ENCODE measurements around the gene GMEB2. TPM values are rescaled to one million over a fixed set of nuclear protein-coding genes. Genes with fewer than 3 reads are reported as not detected.
"Not testable (repeated sequence)": the region's sequence is repeated elsewhere in the genome, so short reads cannot be mapped to it uniquely, and the experiment has no call there.

GMEB2 gene
- total RNA-seq, 3 donors from 2014 or later: 10.3 to 12.8 (median 11.4) TPM

GRCh38 chr20:63560856-63561609, 65.9 kb downstream of the GMEB2 start:
- Histone ChIP-seq H3K4me1 (ENCODE audit: low read depth) (no peaks in the 10 kb centered on the region), H3K9me3 (no peaks in the 10 kb centered on the region), H3K4me3 (no peak overlapping the region), H3K36me3 (ENCODE audit: low read depth) (no peaks in the 10 kb centered on the region)
- intact Hi-C loops (cut with DNase I, micrococcal nuclease): no loop called here
- no peak for ATAC-seq
- DNase-seq: peak in 1 of 3 donors; percentile 53
- TF ChIP-seq CTCF (IDR thresholded peaks at IDR 0.05): no peak

DNA sequence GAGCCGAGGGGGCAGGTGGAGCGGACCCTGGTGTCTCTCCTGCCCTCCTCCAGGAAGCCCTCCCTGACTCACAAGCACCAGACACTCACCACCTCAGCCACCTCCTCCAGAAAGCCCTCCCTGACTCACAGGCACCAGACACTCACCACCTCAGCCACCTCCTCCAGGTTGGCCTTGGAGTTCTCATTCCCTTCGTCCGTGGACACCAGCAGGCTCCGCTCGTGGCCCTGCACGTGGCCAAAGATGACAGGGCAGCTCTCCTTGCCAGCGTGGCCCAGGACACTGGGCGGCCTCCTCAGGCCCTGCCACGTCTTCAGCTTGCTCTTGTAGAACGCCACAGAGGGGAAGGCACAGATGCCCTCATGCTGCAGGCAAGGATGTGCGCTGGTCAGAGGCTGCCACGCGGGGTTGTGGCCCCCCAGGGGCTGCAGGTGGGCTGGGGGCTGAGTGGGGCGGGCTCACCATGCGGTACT, 66.5 kb downstream of the GMEB2 start:
- H3K4me1 ChIP-seq (ENCODE audit: low read depth): no peaks in the 10 kb centered on the region
- no peak for DNase-seq
- intact Hi-C loops (cut with DNase I, micrococcal nuclease): no loop called here

DNA sequence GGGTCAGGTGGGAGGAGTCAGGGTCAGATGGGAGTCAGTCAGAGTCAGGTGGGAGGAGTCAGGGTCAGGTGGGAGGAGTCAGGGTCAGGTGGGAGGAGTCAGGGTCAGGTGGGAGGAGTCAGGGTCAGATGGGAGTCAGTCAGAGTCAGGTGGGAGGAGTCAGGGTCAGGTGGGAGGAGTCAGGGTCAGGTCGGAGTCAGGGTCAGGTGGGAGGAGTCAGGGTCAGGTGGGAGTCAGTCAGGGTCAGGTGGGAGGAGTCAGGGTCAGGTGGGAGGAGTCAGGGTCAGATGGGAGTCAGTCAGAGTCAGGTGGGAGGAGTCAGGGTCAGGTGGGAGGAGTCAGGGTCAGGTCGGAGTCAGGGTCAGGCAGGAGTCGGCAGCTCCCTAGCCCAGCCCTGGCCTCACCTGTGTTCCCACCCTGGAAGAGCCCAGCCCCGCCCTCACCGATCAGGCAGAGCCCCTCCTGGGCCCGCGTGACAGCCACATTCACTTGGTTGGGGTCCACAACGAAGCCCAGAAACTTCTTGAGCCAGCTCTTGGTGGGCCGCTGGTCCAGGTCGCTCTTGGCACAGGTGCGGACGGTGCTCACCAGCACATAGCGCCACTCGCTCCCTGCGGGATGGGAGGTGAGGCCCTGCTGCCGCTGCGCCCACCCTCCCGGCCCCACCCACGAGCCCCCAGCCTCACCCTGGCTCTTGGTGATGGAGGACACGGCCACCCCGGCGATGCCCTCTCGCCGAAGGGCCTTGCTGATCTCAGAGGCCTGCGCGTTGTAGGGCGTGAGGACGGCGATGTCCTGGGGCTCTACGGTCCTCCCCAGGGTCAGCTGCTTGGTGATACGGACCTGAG, 67.2 kb downstream of the GMEB2 start:
- H3K4me1 ChIP-seq (ENCODE audit: low read depth); H3K36me3 ChIP-seq (ENCODE audit: low read depth); ATAC-seq; H3K9me3 ChIP-seq; DNase-seq; H3K4me3 ChIP-seq; intact Hi-C loops (cut with DNase I, micrococcal nuclease): not testable (repeated sequence)

More for the DNA sequence above, 66.5 kb downstream of the GMEB2 start:
- no peak overlapping the region for H3K4me3 ChIP-seq
- TF ChIP-seq CTCF (IDR thresholded peaks at IDR 0.05): no peak
- no peak for ATAC-seq
- H3K9me3 ChIP-seq: no peaks in the 10 kb centered on the region
- no peaks in the 10 kb centered on the region for H3K36me3 ChIP-seq (ENCODE audit: low read depth)

DNA sequence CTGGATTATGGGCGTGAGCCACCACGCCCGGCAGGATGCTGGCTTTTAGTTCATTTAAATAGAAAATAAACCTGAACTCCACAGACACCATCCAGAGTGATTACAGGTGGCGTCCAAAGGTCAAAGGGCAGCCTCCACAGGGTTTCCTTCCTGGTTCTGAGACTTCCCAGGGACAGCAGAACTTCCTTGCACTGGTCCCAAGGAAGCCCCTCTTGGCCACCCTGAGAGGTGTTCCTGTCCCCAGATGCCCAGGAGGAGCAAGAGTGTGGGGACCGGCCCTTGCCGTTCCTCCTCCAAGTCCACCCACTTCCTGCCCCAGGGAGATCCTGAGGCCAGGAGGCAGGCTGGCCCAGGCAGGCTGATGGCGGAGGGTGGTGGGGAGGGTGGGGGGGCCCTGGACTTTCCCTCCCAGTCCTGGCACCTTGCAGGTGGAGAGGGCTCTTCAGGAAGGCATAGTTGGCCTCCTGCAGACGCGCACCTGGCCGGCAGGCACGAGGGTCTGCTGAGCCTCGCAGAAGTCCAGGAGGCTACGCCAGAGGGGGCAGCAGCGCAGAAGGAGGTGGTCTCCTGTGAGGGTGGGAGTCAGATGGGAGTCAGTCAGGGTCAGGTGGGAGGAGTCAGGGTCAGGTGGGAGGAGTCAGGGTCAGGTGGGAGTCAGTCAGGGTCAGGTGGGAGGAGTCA, 68.0 kb downstream of the GMEB2 start:
- Histone ChIP-seq H3K4me3 (no peak overlapping the region), H3K36me3 (ENCODE audit: low read depth) (no peaks in the 10 kb centered on the region), H3K9me3 (no peaks in the 10 kb centered on the region), H3K4me1 (ENCODE audit: low read depth) (no peaks in the 10 kb centered on the region)
- ATAC-seq (peak; percentile 46), DNase-seq (peak in 1 of 3 donors; percentile 65)
- no peak for TF ChIP-seq CTCF (IDR thresholded peaks at IDR 0.05)
- intact Hi-C loops (cut with DNase I, micrococcal nuclease): no loop called here

GRCh38 chr20:63557481-63557891, 69.4 kb downstream of the GMEB2 start:
- H3K9me3 ChIP-seq: no peaks in the 10 kb centered on the region
- ATAC-seq: no peak
- no peaks in the 10 kb centered on the region for H3K4me1 ChIP-seq (ENCODE audit: low read depth)
- TF ChIP-seq CTCF (IDR thresholded peaks at IDR 0.05): no peak
- H3K36me3 ChIP-seq (ENCODE audit: low read depth): no peaks in the 10 kb centered on the region
- H3K4me3 ChIP-seq: no peak overlapping the region
- DNase-seq: no peak
- intact Hi-C loops (cut with DNase I, micrococcal nuclease): no loop called here
